Measurements from ENCODE around the gene ZRANB3. TPM values are rescaled to one million over a fixed set of nuclear protein-coding genes. Genes with fewer than 3 reads are reported as not detected.

ZRANB3 gene
- total and polyA plus RNA-seq, 2 donors (not counting 1 experiment from before 2014, with no cell fraction given), result 4.8 to 7.4 TPM

DNA sequence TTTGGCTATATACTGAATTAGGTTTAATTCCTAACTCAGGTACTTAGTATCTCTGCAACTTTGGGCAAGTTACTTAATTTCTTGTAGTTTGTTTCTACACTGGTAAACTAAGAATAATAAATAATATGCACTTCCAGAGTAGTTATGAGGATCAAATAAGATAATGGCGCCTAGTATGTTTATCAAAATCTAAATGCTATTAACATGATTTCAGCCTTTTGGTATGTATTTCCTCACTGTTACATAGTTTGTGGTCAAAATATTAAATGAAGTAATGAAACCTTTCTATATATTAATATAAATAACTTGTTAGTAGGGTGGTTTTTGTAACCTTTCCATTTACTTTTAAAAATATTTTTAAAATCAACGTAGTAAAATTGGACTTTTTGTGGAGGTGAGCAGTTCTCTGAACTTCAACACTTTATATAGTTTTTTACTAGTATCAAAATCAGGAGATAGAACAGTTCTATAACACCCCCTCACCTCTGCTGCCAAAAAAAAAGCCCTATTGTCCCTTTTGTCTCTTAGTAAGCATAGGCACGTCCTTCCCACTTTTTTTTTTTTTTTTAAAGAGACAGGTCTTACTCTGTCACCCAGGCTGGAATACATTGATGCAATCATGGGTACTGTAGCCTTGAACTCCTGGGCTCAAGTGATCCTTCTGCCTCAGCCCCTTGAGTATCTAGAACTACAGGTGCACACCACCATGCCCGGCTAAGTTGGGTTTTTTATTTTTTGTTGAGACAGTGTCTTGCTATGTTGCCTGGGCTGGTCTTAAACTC lies 434.2 kb downstream of the ZRANB3 start:
- Histone ChIP-seq H3K36me3 (ENCODE audit: control insufficient read depth, insufficient read depth, low read length) (no peaks in the 10 kb centered on the region), H3K4me2 (ENCODE audit: extremely low read depth, insufficient read depth, low read length) (no peak overlapping the region), H2AFZ (ENCODE audit: low read length) (no peak overlapping the region), H3K9ac (ENCODE audit: insufficient read depth, low read length) (no peak overlapping the region), H3K27me3 (ENCODE audit: control insufficient read depth, insufficient read depth, low read length) (no peaks in the 10 kb centered on the region), H3K27ac (ENCODE audit: insufficient read depth, low read length) (peak overlapping the region; percentile 20), H3K79me2 (ENCODE audit: control insufficient read depth, insufficient read depth, low read length) (no peaks in the 10 kb centered on the region), H3K4me3 (replicated peaks in 1 of 4; ENCODE audit: control extremely low read depth in 1 of 4, insufficient read depth in 1 of 4, low read depth in 3 of 4, low read length in 4 of 4) (no peak overlapping the region), H4K20me1 (ENCODE audit: control insufficient read depth, extremely low read depth, insufficient read depth, low read length) (no peaks in the 10 kb centered on the region), H3K4me1 (ENCODE audit: control insufficient read depth, extremely low read depth, insufficient read depth, low read length) (no peaks in the 10 kb centered on the region), H3K9me3 (ENCODE audit: control insufficient read depth, insufficient read depth, low read depth, low read length) (no peaks in the 10 kb centered on the region)
- DNase-seq (ENCODE audit: low read depth in 2 of 2), result peak; percentile 13 to 52
- TF ChIP-seq, protein P1, sequence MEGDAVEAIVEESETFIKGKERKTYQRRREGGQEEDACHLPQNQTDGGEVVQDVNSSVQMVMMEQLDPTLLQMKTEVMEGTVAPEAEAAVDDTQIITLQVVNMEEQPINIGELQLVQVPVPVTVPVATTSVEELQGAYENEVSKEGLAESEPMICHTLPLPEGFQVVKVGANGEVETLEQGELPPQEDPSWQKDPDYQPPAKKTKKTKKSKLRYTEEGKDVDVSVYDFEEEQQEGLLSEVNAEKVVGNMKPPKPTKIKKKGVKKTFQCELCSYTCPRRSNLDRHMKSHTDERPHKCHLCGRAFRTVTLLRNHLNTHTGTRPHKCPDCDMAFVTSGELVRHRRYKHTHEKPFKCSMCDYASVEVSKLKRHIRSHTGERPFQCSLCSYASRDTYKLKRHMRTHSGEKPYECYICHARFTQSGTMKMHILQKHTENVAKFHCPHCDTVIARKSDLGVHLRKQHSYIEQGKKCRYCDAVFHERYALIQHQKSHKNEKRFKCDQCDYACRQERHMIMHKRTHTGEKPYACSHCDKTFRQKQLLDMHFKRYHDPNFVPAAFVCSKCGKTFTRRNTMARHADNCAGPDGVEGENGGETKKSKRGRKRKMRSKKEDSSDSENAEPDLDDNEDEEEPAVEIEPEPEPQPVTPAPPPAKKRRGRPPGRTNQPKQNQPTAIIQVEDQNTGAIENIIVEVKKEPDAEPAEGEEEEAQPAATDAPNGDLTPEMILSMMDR (conservative IDR thresholded peaks at IDR 0.05 in 1 of 2, IDR thresholded peaks at IDR 0.05 in 1 of 2; ENCODE audit: low read depth in 1 of 2, low read length in 2 of 2), result no peak
- no peak for TF ChIP-seq EZH2 (IDR thresholded peaks at IDR 0.05; ENCODE audit: low read length, missing control alignments)

DNA sequence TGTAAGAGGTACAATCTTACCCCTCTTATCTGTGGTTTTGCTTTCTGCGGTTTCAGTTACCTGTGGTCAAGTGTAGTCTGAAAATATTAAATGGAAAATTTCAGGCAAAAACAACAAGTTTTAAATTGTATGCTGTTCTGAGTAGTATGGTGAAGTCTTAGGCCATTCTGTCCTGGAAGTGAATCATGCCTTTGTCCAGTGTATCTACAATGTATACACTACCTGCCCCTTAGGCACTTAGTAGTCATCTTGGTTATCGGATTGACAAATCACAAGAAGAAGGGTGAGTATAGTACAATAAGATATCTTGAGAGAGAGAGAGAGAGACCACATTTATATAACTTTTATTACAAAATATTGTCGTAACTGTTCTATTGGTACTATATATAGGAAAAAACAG lies 435.4 kb downstream of the ZRANB3 start:
- Histone ChIP-seq H3K9ac (ENCODE audit: insufficient read depth, low read length) (no peak overlapping the region), H3K27me3 (ENCODE audit: control insufficient read depth, insufficient read depth, low read length) (no peaks in the 10 kb centered on the region), H3K9me3 (ENCODE audit: control insufficient read depth, insufficient read depth, low read depth, low read length) (no peaks in the 10 kb centered on the region), H3K4me3 (replicated peaks in 1 of 4; ENCODE audit: control extremely low read depth in 1 of 4, insufficient read depth in 1 of 4, low read depth in 3 of 4, low read length in 4 of 4) (no peak overlapping the region), H4K20me1 (ENCODE audit: control insufficient read depth, extremely low read depth, insufficient read depth, low read length) (no peaks in the 10 kb centered on the region), H3K79me2 (ENCODE audit: control insufficient read depth, insufficient read depth, low read length) (no peaks in the 10 kb centered on the region), H3K4me2 (ENCODE audit: extremely low read depth, insufficient read depth, low read length) (no peak overlapping the region), H3K36me3 (ENCODE audit: control insufficient read depth, insufficient read depth, low read length) (no peaks in the 10 kb centered on the region), H3K27ac (ENCODE audit: insufficient read depth, low read length) (no peak overlapping the region), H2AFZ (ENCODE audit: low read length) (no peak overlapping the region), H3K4me1 (ENCODE audit: control insufficient read depth, extremely low read depth, insufficient read depth, low read length) (no peaks in the 10 kb centered on the region)
- no peak for DNase-seq (ENCODE audit: low read depth in 2 of 2)
- TF ChIP-seq EZH2 (IDR thresholded peaks at IDR 0.05; ENCODE audit: low read length, missing control alignments), result no peak
- TF ChIP-seq, protein P1 (conservative IDR thresholded peaks at IDR 0.05 in 1 of 2, IDR thresholded peaks at IDR 0.05 in 1 of 2; ENCODE audit: low read depth in 1 of 2, low read length in 2 of 2), result no peak

DNA sequence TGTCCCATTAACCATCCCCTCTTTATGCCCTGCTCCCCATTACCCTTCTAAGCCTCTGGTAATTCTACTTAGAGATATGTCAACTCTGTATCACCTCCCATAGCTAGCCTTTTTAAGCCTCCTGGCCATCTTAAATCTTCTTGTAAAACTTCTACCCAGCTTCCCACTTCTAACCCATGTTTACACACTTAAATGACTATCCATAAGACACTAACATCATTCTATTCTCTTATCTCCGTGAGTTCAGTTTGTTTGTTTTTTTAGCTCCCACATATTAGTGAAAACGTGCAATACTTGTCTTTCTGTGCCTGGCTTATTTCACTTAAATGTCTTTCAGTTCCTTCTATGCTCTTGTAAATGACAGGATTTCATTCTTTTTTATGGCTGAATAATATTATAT lies 436.5 kb downstream of the ZRANB3 start:
- DNase-seq (ENCODE audit: low read depth in 2 of 2), result no peak
- Histone ChIP-seq H3K9ac (ENCODE audit: insufficient read depth, low read length) (no peak overlapping the region), H3K4me1 (ENCODE audit: control insufficient read depth, extremely low read depth, insufficient read depth, low read length) (no peaks in the 10 kb centered on the region), H3K36me3 (ENCODE audit: control insufficient read depth, insufficient read depth, low read length) (no peaks in the 10 kb centered on the region), H3K4me3 (replicated peaks in 1 of 4; ENCODE audit: control extremely low read depth in 1 of 4, insufficient read depth in 1 of 4, low read depth in 3 of 4, low read length in 4 of 4) (no peak overlapping the region), H3K27ac (ENCODE audit: insufficient read depth, low read length) (no peak overlapping the region), H3K27me3 (ENCODE audit: control insufficient read depth, insufficient read depth, low read length) (no peaks in the 10 kb centered on the region), H3K79me2 (ENCODE audit: control insufficient read depth, insufficient read depth, low read length) (peaks cover 2% of the 10 kb centered on the region), H2AFZ (ENCODE audit: low read length) (no peak overlapping the region), H3K4me2 (ENCODE audit: extremely low read depth, insufficient read depth, low read length) (no peak overlapping the region), H4K20me1 (ENCODE audit: control insufficient read depth, extremely low read depth, insufficient read depth, low read length) (no peaks in the 10 kb centered on the region), H3K9me3 (ENCODE audit: control insufficient read depth, insufficient read depth, low read depth, low read length) (no peaks in the 10 kb centered on the region)
- TF ChIP-seq EZH2 (IDR thresholded peaks at IDR 0.05; ENCODE audit: low read length, missing control alignments), result no peak
- TF ChIP-seq, protein P1 (conservative IDR thresholded peaks at IDR 0.05 in 1 of 2, IDR thresholded peaks at IDR 0.05 in 1 of 2; ENCODE audit: low read depth in 1 of 2, low read length in 2 of 2), result no peak
